HCT116 (cell line): Measurements from ENCODE around the gene IFT20. TPM values are rescaled to one million over a fixed set of nuclear protein-coding genes. Genes with fewer than 3 reads are reported as not detected.

Experiments used
- ATAC-seq: fragments of 200-7000 bp; cut with Tn5 transposase; 2 replicates; pipeline ENCODE4 v1.9.1; 2020; ENCODE audit warnings: mild to moderate bottlenecking, moderate library complexity
- BruUV-seq: library from RNA; stranded (reverse); fragments of 400-500 nt; replicated peaks from 2 replicates; lab custom pipeline; 2021; lab: Mats Ljungman, UMichigan
- CTCF ChIA-PET: fragments of 300-600 bp; sonication (Branson Sonifier 250); formaldehyde crosslinking; loops from one replicate; lab custom pipeline; 2021; ENCODE audit warnings: antibody characterized with exemption; lab: Charles Lee
- POLR2A ChIA-PET: fragments of 300-600, 350-600 bp; sonication (Branson Sonifier 250); formaldehyde crosslinking; loops from one replicate; lab custom pipeline; 2021; ENCODE audit warnings: antibody characterized with exemption; lab: Charles Lee
- RAD21 ChIA-PET, 2 experiments: fragments of 300-600 bp; sonication (Branson Sonifier 250); formaldehyde crosslinking; loops; one replicate each; lab custom pipeline; 2023; ENCODE audit warnings: low total read pairs in 2 of 2; ENCODE audit not compliant: uncharacterized antibody in 2 of 2, unreplicated experiment in 2 of 2, low non-redundant PET in 1 of 2; lab: Charles Lee
- DNase-seq: peaks from one replicate; pipeline ENCODE4 v3.0.0-alpha.2; 2010; ENCODE audit warnings: low read depth, low spot score
- H2AFZ ChIP-seq: fragments of 200-600 bp; shearing (Covaris generic), sonication (generic); 2 replicates; pipeline ENCODE4 v1.6.1; 2017; ENCODE audit warnings: low read depth, mixed run types, mixed read lengths, antibody characterized with exemption, low read length; ENCODE audit not compliant: poor library complexity, severe bottlenecking
- H3K27ac ChIP-seq: 2 replicates; pipeline ENCODE4 v1.5.1; 2012; ENCODE audit warnings: low read depth, low read length
- H3K27me3 ChIP-seq: fragments of 200-600 bp; sonication (generic); 2 replicates; pipeline ENCODE4 v1.6.1; 2016; ENCODE audit warnings: mixed run types, low read length, mixed read lengths; ENCODE audit not compliant: insufficient read depth
- H3K36me3 ChIP-seq, 2 experiments: fragments of 200-500 bp in 1 of 2; fragments of 200-600 bp in 1 of 2; sonication (Bioruptor generic) in 1 of 2; sonication (generic) in 1 of 2; 2 replicates each; pipeline versions ENCODE4 v1.5.1 to v1.6.1; 2014 to 2016; ENCODE audit warnings: low read length in 2 of 2, inconsistent platforms in 1 of 2, mixed read lengths in 1 of 2, mixed run types in 1 of 2; ENCODE audit not compliant: insufficient read depth in 2 of 2, control insufficient read depth in 1 of 2
- H3K4me1 ChIP-seq, 2 experiments: fragments of 200-600 bp in 1 of 2; sonication (generic) in 1 of 2; 2 replicates each; pipeline versions ENCODE4 v1.5.1 to v1.6.1; 2012 to 2017; ENCODE audit warnings: low read length in 2 of 2, inconsistent platforms in 1 of 2, mild to moderate bottlenecking in 1 of 2, mixed read lengths in 1 of 2, mixed run types in 1 of 2, moderate library complexity in 1 of 2; ENCODE audit not compliant: insufficient read depth in 2 of 2, control insufficient read depth in 1 of 2
- H3K4me2 ChIP-seq: fragments of 200-600 bp; sonication (generic); 2 replicates; pipeline ENCODE4 v1.6.1; 2017; ENCODE audit warnings: mixed run types, low read length, mixed read lengths
- H3K4me3 ChIP-seq, 2 experiments: fragments of 200-600 bp in 1 of 2; sonication (generic) in 1 of 2; replicated peaks in 1 of 2; 2 replicates each; pipeline ENCODE4 v1.5.1; 2011 to 2016; ENCODE audit warnings: low read length in 2 of 2, control low read depth in 1 of 2, low read depth in 1 of 2, mild to moderate bottlenecking in 1 of 2, mixed read lengths in 1 of 2, mixed run types in 1 of 2
- H3K79me2 ChIP-seq: fragments of 200-600 bp; sonication (generic); 2 replicates; pipeline ENCODE4 v1.6.1; 2017; ENCODE audit warnings: mild to moderate bottlenecking, mixed run types, low read length, moderate library complexity, mixed read lengths; ENCODE audit not compliant: insufficient read depth
- H3K9ac ChIP-seq: fragments of 200-600 bp; sonication (generic); 2 replicates; pipeline ENCODE4 v1.6.1; 2016; ENCODE audit warnings: low read length, mixed read lengths
- H3K9me2 ChIP-seq: fragments of 200-600 bp; sonication (generic), shearing (Covaris generic); 2 replicates; pipeline ENCODE4 v1.6.1; 2017; ENCODE audit warnings: mixed run types, mild to moderate bottlenecking, moderate library complexity; ENCODE audit not compliant: insufficient read depth
- H3K9me3 ChIP-seq, 2 experiments: fragments of 200-500 bp in 1 of 2; fragments of 200-600 bp in 1 of 2; sonication (Bioruptor generic) in 1 of 2; sonication (generic) in 1 of 2; 2 replicates each; pipeline ENCODE4 v1.6.1; 2014 to 2017; ENCODE audit warnings: low read length in 2 of 2, mixed read lengths in 2 of 2, inconsistent platforms in 1 of 2, low read depth in 1 of 2, mild to moderate bottlenecking in 1 of 2, mixed run types in 1 of 2, moderate library complexity in 1 of 2; ENCODE audit not compliant: control insufficient read depth in 1 of 2, insufficient read depth in 1 of 2
- H4K20me1 ChIP-seq: fragments of 200-600 bp; sonication (generic), shearing (Covaris generic); 2 replicates; pipeline ENCODE4 v1.6.1; 2017; ENCODE audit warnings: mixed run types, mild to moderate bottlenecking, moderate library complexity; ENCODE audit not compliant: insufficient read depth
- CBX3 ChIP-seq: IDR thresholded peaks from 2 replicates; pipeline ENCODE4 v1.6.1; 2012; ENCODE audit warnings: low read depth
- CEBPB ChIP-seq: IDR thresholded peaks from 2 replicates; pipeline ENCODE4 v1.6.1; 2012; ENCODE audit warnings: low read depth
- ELF1 ChIP-seq: IDR thresholded peaks from 2 replicates; pipeline ENCODE4 v1.6.1; 2012; ENCODE audit warnings: low read depth, borderline replicate concordance
- JUND ChIP-seq: IDR thresholded peaks from 2 replicates; pipeline ENCODE4 v1.6.1; 2012
- POLR2A ChIP-seq: IDR thresholded peaks from 2 replicates; pipeline ENCODE4 v1.7.0; 2011; ENCODE audit warnings: borderline replicate concordance; ENCODE audit not compliant: insufficient read depth, insufficient read length; ENCODE audit errors: extremely low read depth
- SRF ChIP-seq: IDR thresholded peaks from 2 replicates; pipeline ENCODE4 v1.6.1; 2012; ENCODE audit warnings: low read depth
- ZFX ChIP-seq: fragments of 450-650 bp; IDR thresholded peaks from 2 replicates; pipeline ENCODE4 v1.6.1; 2017
- intact Hi-C: fragments of 100-400 bp; cut with micrococcal nuclease; formaldehyde crosslinking; loops from 2 replicates; pipeline ENCODE4 v1.10.0; 2022
- total RNA-seq: library from RNA; stranded (reverse); gene quantifications from one replicate; pipeline ENCODE4 v1.2.1, GENCODE V29; 2021; ENCODE audit not compliant: unreplicated experiment
- TF ChIP-seq, protein P1 (sequence below): IDR thresholded peaks from 2 replicates; pipeline ENCODE4 v1.6.1; 2012
- TF ChIP-seq, protein P2 (sequence below): IDR thresholded peaks from 2 replicates; pipeline ENCODE4 v1.6.1; 2012; ENCODE audit warnings: low read depth
- TF ChIP-seq, protein P3 (sequence below): IDR thresholded peaks from 2 replicates; pipeline ENCODE4 v1.6.1; 2012

The IFT20 gene
- total RNA-seq, 1 experiment from 2014 or later, result 21.7 TPM

DNA sequence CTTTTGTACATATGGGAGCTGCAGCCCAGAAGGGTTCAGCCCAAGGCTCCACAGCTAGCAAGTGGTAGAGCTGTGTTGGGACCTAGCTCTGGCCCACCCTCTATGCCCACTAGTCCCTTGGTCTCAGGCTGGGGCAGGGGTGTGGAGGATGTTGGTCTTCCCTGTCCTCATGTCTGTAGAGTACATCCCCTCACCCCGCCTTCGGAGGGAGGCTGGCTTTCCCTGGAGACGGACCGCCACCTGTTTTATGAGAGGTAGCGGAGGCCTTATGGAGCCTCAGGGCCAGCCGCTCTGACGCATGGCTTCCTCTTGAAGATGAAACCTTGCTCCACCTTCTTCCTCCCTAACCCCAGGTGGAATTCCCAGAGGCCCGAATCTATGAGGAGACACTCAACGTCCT lies 8.7 kb upstream of the IFT20 start:
- POLR2A ChIA-PET, result no interaction called here
- TF ChIP-seq, protein P1, sequence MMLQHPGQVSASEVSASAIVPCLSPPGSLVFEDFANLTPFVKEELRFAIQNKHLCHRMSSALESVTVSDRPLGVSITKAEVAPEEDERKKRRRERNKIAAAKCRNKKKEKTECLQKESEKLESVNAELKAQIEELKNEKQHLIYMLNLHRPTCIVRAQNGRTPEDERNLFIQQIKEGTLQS, result no peak
- TF ChIP-seq ELF1 (no peak), POLR2A (no peak), JUND (no peak), SRF (no peak), ZFX (no peak), CEBPB (no peak), CBX3 (no peak)
- TF ChIP-seq, protein P2, sequence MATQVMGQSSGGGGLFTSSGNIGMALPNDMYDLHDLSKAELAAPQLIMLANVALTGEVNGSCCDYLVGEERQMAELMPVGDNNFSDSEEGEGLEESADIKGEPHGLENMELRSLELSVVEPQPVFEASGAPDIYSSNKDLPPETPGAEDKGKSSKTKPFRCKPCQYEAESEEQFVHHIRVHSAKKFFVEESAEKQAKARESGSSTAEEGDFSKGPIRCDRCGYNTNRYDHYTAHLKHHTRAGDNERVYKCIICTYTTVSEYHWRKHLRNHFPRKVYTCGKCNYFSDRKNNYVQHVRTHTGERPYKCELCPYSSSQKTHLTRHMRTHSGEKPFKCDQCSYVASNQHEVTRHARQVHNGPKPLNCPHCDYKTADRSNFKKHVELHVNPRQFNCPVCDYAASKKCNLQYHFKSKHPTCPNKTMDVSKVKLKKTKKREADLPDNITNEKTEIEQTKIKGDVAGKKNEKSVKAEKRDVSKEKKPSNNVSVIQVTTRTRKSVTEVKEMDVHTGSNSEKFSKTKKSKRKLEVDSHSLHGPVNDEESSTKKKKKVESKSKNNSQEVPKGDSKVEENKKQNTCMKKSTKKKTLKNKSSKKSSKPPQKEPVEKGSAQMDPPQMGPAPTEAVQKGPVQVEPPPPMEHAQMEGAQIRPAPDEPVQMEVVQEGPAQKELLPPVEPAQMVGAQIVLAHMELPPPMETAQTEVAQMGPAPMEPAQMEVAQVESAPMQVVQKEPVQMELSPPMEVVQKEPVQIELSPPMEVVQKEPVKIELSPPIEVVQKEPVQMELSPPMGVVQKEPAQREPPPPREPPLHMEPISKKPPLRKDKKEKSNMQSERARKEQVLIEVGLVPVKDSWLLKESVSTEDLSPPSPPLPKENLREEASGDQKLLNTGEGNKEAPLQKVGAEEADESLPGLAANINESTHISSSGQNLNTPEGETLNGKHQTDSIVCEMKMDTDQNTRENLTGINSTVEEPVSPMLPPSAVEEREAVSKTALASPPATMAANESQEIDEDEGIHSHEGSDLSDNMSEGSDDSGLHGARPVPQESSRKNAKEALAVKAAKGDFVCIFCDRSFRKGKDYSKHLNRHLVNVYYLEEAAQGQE, result no peak
- TF ChIP-seq, protein P3, sequence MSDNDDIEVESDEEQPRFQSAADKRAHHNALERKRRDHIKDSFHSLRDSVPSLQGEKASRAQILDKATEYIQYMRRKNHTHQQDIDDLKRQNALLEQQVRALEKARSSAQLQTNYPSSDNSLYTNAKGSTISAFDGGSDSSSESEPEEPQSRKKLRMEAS, result no peak
- no peaks in the 10 kb centered on the region for H3K27me3 ChIP-seq
- DNase-seq, result no peak
- H3K9me2 ChIP-seq, result no peaks in the 10 kb centered on the region
- no peak for ATAC-seq
- H3K9ac ChIP-seq, result no peak overlapping the region
- H3K79me2 ChIP-seq, result peaks cover 4% of the 10 kb centered on the region; the same call in 1 of the 2 replicates
- H3K36me3 ChIP-seq, result peaks cover 36 to 63% of the 10 kb centered on the region in 2 experiments
- intact Hi-C loops, result no loop called here
- no peak overlapping the region for H3K27ac ChIP-seq
- H4K20me1 ChIP-seq, result no peaks in the 10 kb centered on the region
- H3K4me1 ChIP-seq, result peaks cover 0 to 9% of the 10 kb centered on the region in 2 experiments; a peak in 2 of 4 replicates
- H2AFZ ChIP-seq, result no peak overlapping the region
- H3K4me2 ChIP-seq, result no peak overlapping the region
- H3K4me3 ChIP-seq, result no peak overlapping the region
- CTCF ChIA-PET, result no interaction called here
- no peaks in the 10 kb centered on the region for H3K9me3 ChIP-seq
- no TSS peak for BruUV-seq
- RAD21 ChIA-PET, result no interaction called here
